Activated naive CD8-positive, alpha-beta T cell treated with anti-CD3 and anti-CD28 coated beads, Interleukin-2, amount 50 U/mL, for 16 hours (primary cell): ENCODE data around the gene BNIP5.

ENCODE experiments used
- DNase-seq: peaks from one replicate; pipeline ENCODE4 v3.0.0-alpha.2; 2020; ENCODE audit warnings: low read depth, low spot score

The BNIP5 gene

GRCh38 chr6:36267731-36268477, 68.8 kb downstream of the BNIP5 start:
- DNase-seq = no peak

- no peak for DNase-seq
Observed at GRCh38 chr6:36266913-36267644, 69.6 kb downstream of the BNIP5 start.
